Measurements from ENCODE around the gene APEX2.
"Not testable (repeated sequence)": the region's sequence is repeated elsewhere in the genome, so short reads cannot be mapped to it uniquely, and the experiment has no call there.

Gene APEX2

GRCh38 chrX:54999717-55000598 is at the start of gene APEX2:
Gene APEX2 (plus strand): TSS chrX:55000363. CDS start chrX:55000423, 60 bp downstream.
- peak; percentile 82 for FAIRE-seq

- no peak for FAIRE-seq
These were observed 49.3 kb upstream of the APEX2 start for GRCh38 chrX:54950730-54951375.

- no peak for FAIRE-seq
These were observed 38.4 kb upstream of the APEX2 start for GRCh38 chrX:54961750-54962149.

- no peak for FAIRE-seq
These were observed 35.2 kb upstream of the APEX2 start for GRCh38 chrX:54964766-54965497.

DNA sequence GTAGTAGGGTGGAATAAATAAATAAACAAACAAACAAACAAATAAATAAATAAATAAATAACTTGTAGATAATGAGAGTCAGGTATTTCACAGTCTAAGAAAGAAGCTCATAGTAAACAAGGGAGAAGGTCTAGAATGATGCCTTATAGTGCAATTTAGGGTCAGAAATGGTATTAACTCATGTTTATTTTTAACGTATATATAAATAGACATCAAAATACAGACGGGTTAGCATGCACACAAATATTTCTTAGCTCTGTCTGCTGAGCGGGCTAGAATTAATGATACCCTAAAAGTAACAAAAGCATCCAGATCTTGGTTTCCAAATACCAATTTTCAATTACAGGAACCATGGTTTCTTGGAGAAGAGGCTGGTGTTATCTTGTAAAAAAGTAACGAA is 22.8 kb upstream of the APEX2 start:
- no peak for FAIRE-seq

GRCh38 chrX:54978448-54978847 is 21.7 kb upstream of the APEX2 start:
- no peak for FAIRE-seq

GRCh38 chrX:54979432-54979831 is 20.7 kb upstream of the APEX2 start:
- FAIRE-seq: no peak

- FAIRE-seq: no peak
These were observed 19.8 kb upstream of the APEX2 start for GRCh38 chrX:54980334-54980733.

- FAIRE-seq: not testable (repeated sequence)
These were observed 16.9 kb upstream of the APEX2 start for GRCh38 chrX:54983306-54983705.

GRCh38 chrX:54991706-54992105 is 8.5 kb upstream of the APEX2 start:
- FAIRE-seq: no peak

DNA sequence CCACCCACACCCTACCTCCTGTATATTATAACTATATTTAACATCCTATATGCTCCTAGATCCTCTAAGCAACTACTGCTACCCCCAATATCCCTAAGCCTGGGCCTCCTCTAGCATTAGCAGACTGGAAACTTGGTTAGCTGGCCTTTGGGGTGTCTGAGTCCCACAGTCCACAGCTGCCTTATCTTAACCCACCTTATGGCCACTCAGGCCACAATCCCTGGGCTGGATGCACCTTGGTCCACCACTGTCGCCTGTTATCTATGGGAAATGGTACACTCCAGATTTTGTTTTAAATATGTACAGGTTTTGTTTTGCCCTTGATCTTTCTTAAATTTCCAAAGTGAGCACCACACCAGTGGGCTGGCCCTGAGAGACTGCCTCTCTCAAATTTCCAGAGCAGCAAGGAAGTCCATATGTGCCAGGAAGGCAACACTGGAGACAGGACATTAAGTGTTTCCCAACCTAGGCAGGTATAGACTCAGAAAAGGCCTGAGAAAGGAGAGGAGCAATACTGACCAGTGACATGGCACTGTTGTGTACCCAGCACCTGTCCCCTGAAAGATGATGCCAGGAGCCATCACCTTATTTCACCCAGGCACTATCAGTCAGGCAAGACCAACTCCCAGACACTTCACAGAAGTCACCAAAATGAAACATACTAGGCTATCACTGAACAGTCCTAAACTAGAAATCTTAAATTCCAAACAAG is 7.1 kb upstream of the APEX2 start:
- no peak for FAIRE-seq

DNA sequence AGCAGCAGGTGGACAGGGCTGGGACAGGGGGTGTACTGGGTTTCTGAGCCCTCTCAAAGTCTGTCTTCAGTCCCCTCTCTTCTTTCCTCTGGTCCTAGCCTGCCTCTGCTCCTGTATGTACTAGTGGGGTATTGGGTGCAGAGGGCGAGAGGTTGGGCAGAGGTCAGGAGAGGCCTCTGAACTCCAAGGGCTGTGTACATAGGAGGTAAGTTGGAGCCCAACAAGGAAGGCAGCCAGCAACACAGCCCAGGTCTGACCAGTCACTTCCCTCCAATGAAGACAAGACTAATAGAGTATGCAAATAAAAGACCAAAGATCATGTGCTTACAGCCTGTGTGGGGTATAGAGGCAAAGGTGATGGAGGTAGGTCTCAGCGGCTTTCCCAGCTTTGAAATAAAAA is 6.1 kb upstream of the APEX2 start, which contains the start of gene PFKFB1:
Gene PFKFB1 (minus strand): TSS at position 90 of the 400 bp plus-strand sequence. CDS start 181 bp downstream, outside the sequence.
- FAIRE-seq: no peak

DNA sequence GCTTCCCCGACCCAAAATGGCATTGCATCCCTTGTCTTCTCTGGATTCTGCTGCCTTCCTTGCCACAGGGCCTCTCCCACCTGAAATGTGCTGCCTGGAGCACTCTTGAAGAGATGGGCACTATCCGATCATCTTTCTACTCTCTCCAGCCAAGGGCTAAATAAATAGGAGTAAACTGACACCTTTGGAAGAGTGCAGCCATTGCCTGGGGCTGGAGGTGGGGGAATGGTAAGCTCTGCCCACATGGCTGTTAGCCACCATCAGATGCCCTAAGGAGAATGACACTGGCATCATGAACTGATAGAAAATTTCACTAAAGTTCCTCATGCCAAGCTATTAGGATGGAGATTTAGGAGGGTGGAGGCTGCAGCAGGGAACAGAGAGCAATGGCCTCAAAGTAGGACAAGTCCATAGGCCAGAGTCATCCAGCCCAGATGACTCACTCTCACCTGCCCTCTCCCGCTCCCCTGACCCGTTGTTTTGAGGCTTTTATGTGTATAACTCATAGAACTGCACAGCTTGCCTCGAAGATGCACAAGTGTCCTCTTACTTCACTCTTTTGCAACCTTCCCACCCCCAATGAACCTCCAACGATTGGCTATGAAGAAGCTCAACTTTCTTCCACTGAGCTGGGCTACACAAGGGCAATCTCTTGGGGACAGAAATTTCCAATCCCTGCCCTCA is 5.4 kb upstream of the APEX2 start:
- no peak for FAIRE-seq

DNA sequence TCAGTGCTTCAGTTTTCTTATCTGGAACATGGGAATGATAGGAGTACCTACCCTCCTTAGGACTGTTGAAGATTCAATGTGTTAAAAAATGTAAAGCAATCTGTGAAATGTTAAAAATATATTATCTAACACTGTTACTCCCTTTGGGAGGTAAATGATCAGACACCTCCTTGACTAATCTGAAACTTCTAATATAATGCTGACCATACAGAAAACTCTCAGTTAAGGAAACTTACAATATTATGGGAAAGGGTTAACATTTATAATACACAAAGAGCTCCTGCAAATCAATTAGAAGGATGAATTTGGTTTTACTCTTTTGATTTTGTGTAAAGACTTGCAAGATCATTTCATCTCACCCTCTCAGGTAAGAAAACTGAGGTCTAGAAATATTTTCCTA is 4.5 kb upstream of the APEX2 start:
- FAIRE-seq: no peak

DNA sequence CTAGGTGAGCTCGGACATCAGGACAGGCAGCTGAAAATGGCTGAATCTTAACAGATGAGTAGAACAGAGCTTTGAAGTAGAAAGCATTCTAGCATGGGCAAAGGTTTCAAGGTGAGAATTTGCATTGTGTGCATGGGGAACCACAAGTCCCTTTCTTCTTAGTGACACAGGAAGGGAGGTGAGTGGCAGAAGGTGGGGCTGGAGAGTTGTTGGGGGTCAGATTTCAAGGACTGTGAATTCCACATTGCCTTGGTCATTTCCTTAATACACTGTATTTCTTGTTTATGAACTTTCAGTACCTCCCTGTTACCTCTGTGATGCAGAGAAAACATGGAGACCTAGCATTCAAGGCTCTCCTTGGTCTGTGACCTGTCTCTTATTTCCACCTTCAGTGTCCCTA is 4.1 kb downstream of the APEX2 start:
- no peak for FAIRE-seq

DNA sequence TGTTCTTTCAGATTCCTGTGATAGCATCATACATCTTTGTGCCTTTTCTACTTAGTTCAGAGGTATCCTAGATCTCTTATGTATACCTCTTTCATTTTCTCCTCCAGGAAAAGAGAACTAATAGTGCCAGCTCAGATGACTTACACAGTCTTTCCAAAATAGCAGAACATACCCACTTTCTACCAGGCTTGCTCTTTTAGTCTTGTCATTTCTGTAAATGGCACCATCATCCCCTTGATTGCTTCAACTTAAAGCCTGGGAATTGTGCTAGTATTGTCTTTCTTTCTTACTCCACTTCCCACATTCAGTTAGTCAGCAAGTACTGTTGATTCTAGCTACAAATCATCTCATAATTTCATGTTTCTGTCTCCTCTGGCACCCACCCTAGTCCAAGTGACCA is 5.1 kb downstream of the APEX2 start:
- no peak for FAIRE-seq

GRCh38 chrX:55006827-55007621 is 6.9 kb downstream of the APEX2 start:
- FAIRE-seq: no peak

- FAIRE-seq: no peak
These were observed 7.5 kb downstream of the APEX2 start for GRCh38 chrX:55007656-55008055.

GRCh38 chrX:55008571-55009358 is 8.6 kb downstream of the APEX2 start:
- FAIRE-seq: no peak

DNA sequence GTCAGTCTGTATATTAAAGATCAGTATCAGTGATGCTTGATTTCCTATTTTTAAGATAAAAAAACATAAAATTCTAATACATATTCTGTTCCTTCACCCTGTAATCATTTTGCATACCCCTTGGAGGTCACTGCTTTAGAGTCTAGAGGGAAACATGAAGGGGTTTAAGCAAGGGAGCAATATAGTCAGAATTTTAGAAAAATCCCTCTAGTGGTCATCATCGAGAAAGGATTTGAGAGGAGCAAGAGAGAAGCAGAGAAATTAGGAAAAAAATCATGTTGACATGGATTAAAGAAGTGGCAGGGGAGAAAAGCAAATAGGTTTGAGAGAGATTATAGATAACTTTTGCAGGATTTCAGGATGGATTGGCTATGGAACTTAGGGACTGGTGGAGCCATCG is 11.1 kb downstream of the APEX2 start:
- peak; percentile 71 for FAIRE-seq

- FAIRE-seq: no peak
These were observed 14.7 kb downstream of the APEX2 start for GRCh38 chrX:55014897-55015299.
